ENCODE data around the gene NUP133.
"Not testable (repeated sequence)": the region's sequence is repeated elsewhere in the genome, so short reads cannot be mapped to it uniquely, and the experiment has no call there.

The NUP133 gene

GRCh38 chr1:229507951-229508822 lies at the start of gene NUP133:
NUP133 (minus strand) TSS chr1:229508341; CDS start chr1:229508249, 92 bp downstream.
- peak; percentile 99 for DNase-seq

- peak; percentile 31 for DNase-seq
Observed at GRCh38 chr1:229557200-229557850, 49.2 kb upstream of the NUP133 start.

- no peak for DNase-seq
Observed at GRCh38 chr1:229554886-229555621, 46.9 kb upstream of the NUP133 start.

- no peak for DNase-seq
Observed at GRCh38 chr1:229553621-229554130, 45.5 kb upstream of the NUP133 start.

- no peak for DNase-seq
Observed at GRCh38 chr1:229552732-229553131, 44.6 kb upstream of the NUP133 start.

GRCh38 chr1:229550812-229551567 lies 42.8 kb upstream of the NUP133 start:
- DNase-seq: no peak

- DNase-seq: no peak
Observed at GRCh38 chr1:229547542-229547941, 39.4 kb upstream of the NUP133 start.

- no peak for DNase-seq
Observed at GRCh38 chr1:229544587-229544986, 36.4 kb upstream of the NUP133 start.

- DNase-seq: no peak
Observed at GRCh38 chr1:229539863-229540506, 31.8 kb upstream of the NUP133 start.

- no peak for DNase-seq
Observed at GRCh38 chr1:229538945-229539344, 30.8 kb upstream of the NUP133 start.

GRCh38 chr1:229537894-229538293 lies 29.8 kb upstream of the NUP133 start:
- DNase-seq: no peak

GRCh38 chr1:229536982-229537381 lies 28.8 kb upstream of the NUP133 start:
- no peak for DNase-seq

GRCh38 chr1:229535230-229535629 lies 27.1 kb upstream of the NUP133 start:
- no peak for DNase-seq

- DNase-seq: no peak
Observed at GRCh38 chr1:229531326-229531725, 23.2 kb upstream of the NUP133 start.

- no peak for DNase-seq
Observed at GRCh38 chr1:229529639-229530038, 21.5 kb upstream of the NUP133 start.

- DNase-seq: no peak
Observed at GRCh38 chr1:229526695-229527094, 18.6 kb upstream of the NUP133 start.

GRCh38 chr1:229523052-229523451 lies 14.9 kb upstream of the NUP133 start:
- DNase-seq: no peak

- peak; percentile 72 for DNase-seq
Observed at GRCh38 chr1:229514578-229515275, 6.6 kb upstream of the NUP133 start.

GRCh38 chr1:229511625-229512024 lies 3.5 kb upstream of the NUP133 start:
- DNase-seq: not testable (repeated sequence)

- not testable (repeated sequence) for DNase-seq
Observed at GRCh38 chr1:229511201-229511600, 3.1 kb upstream of the NUP133 start.

GRCh38 chr1:229509576-229509975 lies 1.4 kb upstream of the NUP133 start:
- no peak for DNase-seq
